GM10248 (cell line): ENCODE results near the gene ELF1.
A peak's percentile ranks its signal among the peaks of the same experiment; 100 is the strongest.

ENCODE experiments used
- CTCF ChIA-PET: fragments of 300-600 bp; sonication (Branson Sonifier 250); formaldehyde crosslinking; extraction: SDS; loops from one replicate; lab custom pipeline; 2021; ENCODE audit warnings: antibody characterized with exemption; lab: Yijun Ruan, JAX
- POLR2A ChIA-PET: fragments of 350-650 bp; sonication (Branson Sonifier 250); formaldehyde crosslinking; extraction: SDS; loops from one replicate; lab custom pipeline; 2020; ENCODE audit warnings: antibody characterized with exemption; lab: Yijun Ruan, JAX
- DNase-seq: peaks from one replicate; pipeline ENCODE4 v3.0.0; 2012; ENCODE audit errors: extremely low spot score
- CTCF ChIP-seq: IDR thresholded peaks from 2 replicates; pipeline ENCODE4 v1.5.1; 2012; ENCODE audit warnings: mild to moderate bottlenecking, low read depth; ENCODE audit errors: extremely low read depth, missing control alignments, control extremely low read depth

ELF1 gene

DNA sequence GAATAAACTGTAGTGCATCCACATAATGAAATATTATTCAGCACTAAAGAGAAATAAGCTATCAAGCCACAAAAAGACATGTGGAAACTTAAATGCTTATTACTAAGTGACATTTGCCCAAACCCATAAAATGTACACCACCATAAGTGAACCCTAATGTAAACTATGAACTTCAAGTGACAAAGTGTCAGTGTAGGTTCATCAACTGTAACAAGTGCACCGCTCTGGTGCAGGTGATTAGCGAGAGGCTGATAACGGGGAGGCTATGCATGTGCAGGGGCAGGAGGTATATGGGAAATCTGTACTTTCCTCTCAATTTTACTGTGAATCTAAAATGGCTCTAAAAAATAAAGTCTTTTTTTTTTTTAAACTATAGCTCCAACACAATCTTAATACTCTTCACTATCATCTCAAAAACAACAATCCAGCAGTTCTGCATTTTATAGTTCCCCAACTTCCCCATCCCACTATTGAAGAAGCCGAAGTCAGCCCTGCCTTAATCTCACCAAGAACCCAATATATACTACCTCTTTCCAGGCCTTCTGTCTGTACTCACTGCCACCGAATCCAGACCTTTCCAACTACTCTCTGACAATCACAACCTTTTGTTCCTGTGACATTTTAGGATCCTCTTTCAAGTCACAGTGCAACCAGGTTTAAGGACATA, 22.6 kb downstream of the ELF1 start:
- POLR2A ChIA-PET = interaction anchor here (0.6 kb wide), 1 partner anchor 16 kb away, joined by 5 read pairs; no protein-coding TSS in a partner anchor

DNA sequence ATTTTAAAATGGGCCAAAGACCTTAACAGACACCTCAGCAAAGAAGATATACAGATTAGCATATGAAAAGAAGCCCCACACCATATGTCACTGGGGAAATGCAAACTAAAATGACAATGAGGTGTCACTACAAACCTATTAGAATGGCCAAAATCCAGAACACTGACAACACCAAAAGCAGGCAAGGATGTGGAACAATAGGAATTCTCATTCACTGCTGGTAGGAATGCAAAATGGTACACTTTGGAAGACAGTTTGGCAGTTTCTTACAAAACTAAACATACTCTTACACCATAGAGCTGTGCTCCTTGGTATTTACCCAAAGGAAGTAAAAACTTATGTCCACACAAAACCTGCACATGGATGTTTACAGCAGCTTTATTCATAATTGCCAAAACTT, 23.1 kb downstream of the ELF1 start:
- ChIA-PET POLR2A (interaction anchor here (0.6 kb wide), 1 partner anchor 17 kb away, joined by 5 read pairs; no protein-coding TSS in a partner anchor), CTCF (interaction anchor here (1.0 to 1.8 kb wide), 4 partner anchors 10 to 59 kb away, joined by 3 to 5 read pairs (median 4); no protein-coding TSS in a partner anchor)
- no peak for TF ChIP-seq CTCF
- DNase-seq = no peak

More for the DNA sequence above, 22.6 kb downstream of the ELF1 start:
- TF ChIP-seq CTCF = no peak
- CTCF ChIA-PET = interaction anchor here (0.7 to 1.8 kb wide), 5 partner anchors 10 to 59 kb away, joined by 3 to 5 read pairs (median 4); no protein-coding TSS in a partner anchor
- no peak for DNase-seq

DNA sequence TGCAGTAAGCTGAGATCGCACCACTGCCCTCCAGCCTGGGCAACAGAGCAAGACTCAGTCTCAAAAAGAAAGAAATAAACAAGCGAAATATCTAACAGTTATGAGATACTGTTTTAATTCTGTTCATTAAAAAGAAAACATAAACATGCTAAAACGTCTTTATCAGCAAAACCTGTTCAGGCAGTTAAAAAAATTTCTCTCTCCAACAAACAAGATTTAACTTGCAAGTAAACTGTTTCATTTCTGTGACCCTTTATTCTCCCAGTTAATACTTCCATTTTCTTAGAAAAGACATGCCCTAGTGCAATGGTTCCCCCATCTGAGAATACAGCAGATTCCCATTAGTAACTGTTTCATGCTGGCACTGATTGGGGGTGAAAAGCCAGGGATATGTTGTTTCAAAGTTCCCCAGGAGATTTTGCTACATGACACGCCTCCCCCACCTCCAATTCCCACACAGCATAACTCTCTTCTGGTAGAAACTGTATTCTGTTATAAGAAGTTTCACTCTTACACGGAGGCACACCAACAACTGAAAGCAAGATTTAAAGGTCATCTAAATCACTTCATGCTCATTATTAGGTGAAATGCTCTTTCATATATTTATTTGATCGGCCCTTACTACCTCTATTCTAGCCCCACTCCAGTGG, 24.4 kb downstream of the ELF1 start:
- ChIA-PET POLR2A (interaction anchor here (0.9 kb wide), 1 partner anchor 17 kb away, joined by 11 read pairs; no protein-coding TSS in a partner anchor), CTCF (interaction anchor here (0.9 to 1.8 kb wide), 5 partner anchors 8 to 60 kb away, joined by 3 to 5 read pairs (median 3); no protein-coding TSS in a partner anchor)
- peak; percentile 46 for DNase-seq
- no peak for TF ChIP-seq CTCF

- TF ChIP-seq CTCF = no peak
- ChIA-PET POLR2A (no interaction called here), CTCF (interaction anchor here (0.8 to 2.2 kb wide), 4 partner anchors 9 to 204 kb away, joined by 3 to 9 read pairs (median 4); no protein-coding TSS in a partner anchor)
- DNase-seq = no peak
Observed at GRCh38 chr13:40993987-40994386, 25.1 kb downstream of the ELF1 start.

GRCh38 chr13:40992678-40993518, 26.2 kb downstream of the ELF1 start:
- ChIA-PET CTCF (interaction anchor here (0.8 to 2.2 kb wide), 15 partner anchors 9 to 224 kb away, joined by 3 to 9 read pairs (median 4); partner anchors contain the start of gene ELF1), POLR2A (no interaction called here)
- peak; percentile 37 for TF ChIP-seq CTCF
- DNase-seq = no peak
